RWPE2 (cell line): ENCODE data around the gene WDR86.

Source experiments
- ATAC-seq: fragments of 200-7000 bp; cut with Tn5 transposase; 3 replicates; pipeline ENCODE4 v1.9.1; 2021; ENCODE audit warnings: low read depth
- DNase-seq: peaks from one replicate; pipeline ENCODE4 v3.0.0-alpha.2; 2020; ENCODE audit warnings: low spot score
- H3K27ac ChIP-seq: fragments of 450-650 bp; 2 replicates; pipeline ENCODE4 v1.5.1; 2017; ENCODE audit warnings: mild to moderate bottlenecking; ENCODE audit not compliant: poor library complexity, severe bottlenecking
- H3K27me3 ChIP-seq: fragments of 250-450 bp; sonication (Bioruptor Pico); 2 replicates; pipeline ENCODE4 v1.5.1; 2021; ENCODE audit warnings: mild to moderate bottlenecking, moderate library complexity; ENCODE audit not compliant: insufficient read depth, poor library complexity, severe bottlenecking
- H3K36me3 ChIP-seq: fragments of 250-450 bp; sonication (Bioruptor Pico); 2 replicates; pipeline ENCODE4 v1.5.1; 2020; ENCODE audit warnings: low read depth, mild to moderate bottlenecking, moderate library complexity
- H3K4me1 ChIP-seq: fragments of 250-450 bp; sonication (Bioruptor Pico); 2 replicates; pipeline ENCODE4 v1.5.1; 2021; ENCODE audit warnings: mild to moderate bottlenecking, moderate library complexity; ENCODE audit not compliant: insufficient read depth, poor library complexity, severe bottlenecking
- H3K4me3 ChIP-seq: fragments of 250-450 bp; sonication (Bioruptor Pico); 2 replicates; pipeline ENCODE4 v1.5.1; 2021; ENCODE audit warnings: mild to moderate bottlenecking, moderate library complexity; ENCODE audit not compliant: severe bottlenecking
- H3K9me3 ChIP-seq: fragments of 250-450 bp; sonication (Bioruptor Pico); 2 replicates; pipeline ENCODE4 v1.5.1; 2021; ENCODE audit warnings: mild to moderate bottlenecking, moderate library complexity; ENCODE audit not compliant: severe bottlenecking
- TF ChIP-seq, protein P1 (sequence below): fragments of 450-650 bp; IDR thresholded peaks from one replicate; pipeline ENCODE4 v1.5.1; 2017; ENCODE audit warnings: mild to moderate bottlenecking, moderate library complexity; ENCODE audit not compliant: poor library complexity, severe bottlenecking

Gene WDR86

DNA sequence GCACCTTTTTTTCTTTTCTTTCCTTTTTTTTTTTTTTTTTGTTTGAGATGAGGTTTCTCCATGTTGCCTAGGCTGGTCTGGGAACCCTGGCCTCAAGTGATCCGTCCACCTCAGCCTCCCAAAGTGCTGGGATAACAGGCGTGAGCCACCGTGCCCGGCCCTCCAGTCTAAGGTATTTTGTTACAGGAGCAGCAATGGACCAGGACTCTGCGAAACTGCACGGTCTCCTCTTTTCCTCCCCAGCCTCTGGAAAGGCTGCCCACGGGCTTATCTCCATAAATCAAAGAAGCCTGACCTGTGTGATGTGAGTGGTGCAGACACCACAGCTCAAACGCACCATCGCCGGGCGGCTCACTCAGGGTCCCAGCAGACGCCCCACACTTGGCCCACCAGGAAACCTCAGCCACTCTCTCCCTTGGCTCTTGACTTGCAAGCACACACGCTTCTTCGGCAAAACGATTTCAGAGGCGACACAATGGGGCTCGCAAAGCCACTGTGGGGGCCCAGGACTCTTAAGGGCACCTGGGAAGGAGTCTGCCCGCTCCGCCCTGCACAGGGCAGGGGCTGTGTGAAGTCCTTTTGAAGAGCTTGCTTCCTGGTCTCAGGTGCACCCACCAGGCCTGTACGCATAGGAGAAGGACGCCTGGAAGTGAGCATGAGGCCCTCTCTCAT, 20.6 kb downstream of the WDR86 start:
- ATAC-seq, result no peak
- H3K36me3 ChIP-seq, result no peaks in the 10 kb centered on the region
- TF ChIP-seq, protein P1, sequence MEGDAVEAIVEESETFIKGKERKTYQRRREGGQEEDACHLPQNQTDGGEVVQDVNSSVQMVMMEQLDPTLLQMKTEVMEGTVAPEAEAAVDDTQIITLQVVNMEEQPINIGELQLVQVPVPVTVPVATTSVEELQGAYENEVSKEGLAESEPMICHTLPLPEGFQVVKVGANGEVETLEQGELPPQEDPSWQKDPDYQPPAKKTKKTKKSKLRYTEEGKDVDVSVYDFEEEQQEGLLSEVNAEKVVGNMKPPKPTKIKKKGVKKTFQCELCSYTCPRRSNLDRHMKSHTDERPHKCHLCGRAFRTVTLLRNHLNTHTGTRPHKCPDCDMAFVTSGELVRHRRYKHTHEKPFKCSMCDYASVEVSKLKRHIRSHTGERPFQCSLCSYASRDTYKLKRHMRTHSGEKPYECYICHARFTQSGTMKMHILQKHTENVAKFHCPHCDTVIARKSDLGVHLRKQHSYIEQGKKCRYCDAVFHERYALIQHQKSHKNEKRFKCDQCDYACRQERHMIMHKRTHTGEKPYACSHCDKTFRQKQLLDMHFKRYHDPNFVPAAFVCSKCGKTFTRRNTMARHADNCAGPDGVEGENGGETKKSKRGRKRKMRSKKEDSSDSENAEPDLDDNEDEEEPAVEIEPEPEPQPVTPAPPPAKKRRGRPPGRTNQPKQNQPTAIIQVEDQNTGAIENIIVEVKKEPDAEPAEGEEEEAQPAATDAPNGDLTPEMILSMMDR, result no peak
- H3K4me1 ChIP-seq, result no peaks in the 10 kb centered on the region
- H3K4me3 ChIP-seq, result no peak overlapping the region
- no peak for DNase-seq
- no peaks in the 10 kb centered on the region for H3K9me3 ChIP-seq
- no peaks in the 10 kb centered on the region for H3K27me3 ChIP-seq
- no peak overlapping the region for H3K27ac ChIP-seq

DNA sequence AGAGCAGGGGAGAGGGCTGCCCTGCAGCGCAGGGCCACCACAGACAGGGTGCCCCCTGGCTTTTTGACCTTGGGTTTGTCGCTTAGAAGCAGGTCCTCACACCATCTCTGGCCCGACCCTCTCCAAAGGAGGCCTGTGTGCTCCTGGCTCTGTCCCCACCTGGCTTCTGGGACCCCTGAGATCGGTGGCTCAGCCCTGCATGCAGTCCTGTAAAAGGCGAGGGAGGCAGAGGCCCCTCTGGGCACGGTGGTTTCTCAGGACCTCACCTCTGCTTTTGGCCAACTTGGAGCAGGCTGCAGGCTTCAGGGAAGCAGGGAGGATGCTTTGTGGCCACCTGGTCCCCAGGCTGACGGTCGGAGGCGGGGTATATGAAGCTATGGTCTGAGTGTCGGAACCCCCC, 21.4 kb downstream of the WDR86 start:
- H3K36me3 ChIP-seq, result no peaks in the 10 kb centered on the region
- no peak overlapping the region for H3K4me3 ChIP-seq
- H3K4me1 ChIP-seq, result no peaks in the 10 kb centered on the region
- no peaks in the 10 kb centered on the region for H3K27me3 ChIP-seq
- no peak for DNase-seq
- no peak for ATAC-seq
- TF ChIP-seq, protein P1, result no peak
- no peaks in the 10 kb centered on the region for H3K9me3 ChIP-seq
- H3K27ac ChIP-seq, result no peak overlapping the region

DNA sequence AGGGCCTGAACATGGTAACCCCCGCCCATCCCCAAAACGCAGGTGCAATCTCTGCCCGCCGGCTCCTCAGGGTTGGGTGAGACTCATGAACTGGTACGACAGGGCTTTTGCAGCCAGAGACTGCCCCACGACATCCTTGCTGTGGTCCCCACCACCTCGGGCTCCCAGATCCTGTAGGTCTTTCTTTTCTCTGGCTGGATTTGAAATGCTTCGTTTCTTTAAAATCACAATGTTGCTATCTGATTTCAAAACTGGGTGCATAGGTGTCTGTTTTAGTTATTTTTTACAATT, 21.9 kb downstream of the WDR86 start:
- Histone ChIP-seq H3K4me1 (no peaks in the 10 kb centered on the region), H3K9me3 (no peaks in the 10 kb centered on the region), H3K27ac (no peak overlapping the region), H3K4me3 (no peak overlapping the region), H3K27me3 (no peaks in the 10 kb centered on the region), H3K36me3 (no peaks in the 10 kb centered on the region)
- TF ChIP-seq, protein P1, result no peak
- ATAC-seq, result no peak
- DNase-seq, result peak; percentile 45

DNA sequence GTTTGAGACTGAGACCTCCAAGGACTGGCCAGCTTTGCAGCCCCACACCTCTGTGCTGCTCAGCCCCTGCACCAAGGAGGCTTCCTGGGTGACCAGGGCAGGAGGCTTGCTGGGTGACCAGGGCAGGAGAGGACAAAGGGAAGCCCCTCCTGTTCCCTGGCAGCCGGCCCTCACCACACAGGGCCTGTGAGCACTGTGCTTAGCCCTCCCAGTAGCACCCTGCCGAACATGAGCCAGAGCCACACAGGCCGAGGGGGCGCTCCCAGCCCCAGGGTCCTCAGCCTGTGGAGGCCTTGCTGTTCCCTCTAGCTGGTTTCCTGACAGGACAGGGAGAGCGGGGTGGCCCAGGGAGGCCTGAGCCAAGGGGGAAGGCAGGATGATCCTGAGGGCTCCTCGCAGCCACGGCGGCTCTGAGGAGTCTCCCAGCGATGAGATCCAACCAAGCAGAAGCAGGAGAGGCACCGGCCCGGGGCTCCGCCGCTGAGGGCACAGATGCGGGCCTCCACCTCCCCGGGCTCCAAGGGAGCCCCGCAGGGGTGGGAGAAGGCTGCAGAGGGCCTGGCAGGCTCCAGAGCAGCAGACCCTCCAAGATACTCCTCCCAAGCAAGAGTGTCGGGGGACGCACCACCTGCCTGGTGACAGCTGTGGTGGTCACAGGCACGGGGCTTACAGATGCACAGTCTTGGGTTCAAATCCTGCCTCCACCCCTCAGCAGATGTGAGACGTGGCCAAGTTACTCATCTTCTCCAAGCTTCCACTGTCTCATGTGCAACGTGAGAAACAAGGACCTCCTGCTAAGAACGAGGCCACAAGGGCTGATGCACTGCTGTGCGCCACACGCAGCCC, 22.5 kb downstream of the WDR86 start:
- TF ChIP-seq, protein P1, result no peak
- Histone ChIP-seq H3K9me3 (no peaks in the 10 kb centered on the region), H3K4me1 (no peaks in the 10 kb centered on the region), H3K36me3 (no peaks in the 10 kb centered on the region), H3K4me3 (no peak overlapping the region), H3K27me3 (peaks cover 2% of the 10 kb centered on the region), H3K27ac (no peak overlapping the region)
- DNase-seq (peak; percentile 43), ATAC-seq (no peak)
